ENCODE data around the gene B9D1.

The B9D1 gene

GRCh38 chr17:19362277-19363113 is at the start of gene B9D1:
TSS of gene B9D1 (minus strand) at chr17:19362723. CDS start at chr17:19362569, 154 bp downstream.
- peak; percentile 86 to 91 for DNase-seq (ENCODE audit: low read depth in 2 of 2)

- no peak for DNase-seq (ENCODE audit: low read depth in 2 of 2)
Observed at GRCh38 chr17:19411631-19412030, 49.1 kb upstream of the B9D1 start.

- DNase-seq (ENCODE audit: low read depth in 2 of 2) = no peak
Observed at GRCh38 chr17:19410875-19411620, 48.5 kb upstream of the B9D1 start, which contains the start of gene RNF112. TSS of gene RNF112 (plus strand) at chr17:19411232. CDS start at chr17:19411409, 177 bp downstream.

- DNase-seq (ENCODE audit: low read depth in 2 of 2) = no peak
Observed at GRCh38 chr17:19410091-19410490, 47.6 kb upstream of the B9D1 start.

- peak in 1 of 2 donors; percentile 9 for DNase-seq (ENCODE audit: low read depth in 2 of 2)
Observed at GRCh38 chr17:19409509-19409908, 47.0 kb upstream of the B9D1 start.

- DNase-seq (ENCODE audit: low read depth in 2 of 2) = no peak
Observed at GRCh38 chr17:19409066-19409465, 46.5 kb upstream of the B9D1 start.

GRCh38 chr17:19408346-19408710 is 45.8 kb upstream of the B9D1 start:
- DNase-seq (ENCODE audit: low read depth in 2 of 2) = no peak

- no peak for DNase-seq (ENCODE audit: low read depth in 2 of 2)
Observed at GRCh38 chr17:19407601-19408345, 45.2 kb upstream of the B9D1 start.

- no peak for DNase-seq (ENCODE audit: low read depth in 2 of 2)
Observed at GRCh38 chr17:19405114-19405513, 42.6 kb upstream of the B9D1 start.

- no peak for DNase-seq (ENCODE audit: low read depth in 2 of 2)
Observed at GRCh38 chr17:19404264-19404663, 41.7 kb upstream of the B9D1 start.

- no peak for DNase-seq (ENCODE audit: low read depth in 2 of 2)
Observed at GRCh38 chr17:19403021-19403420, 40.5 kb upstream of the B9D1 start.

GRCh38 chr17:19402171-19402570 is 39.6 kb upstream of the B9D1 start:
- DNase-seq (ENCODE audit: low read depth in 2 of 2) = no peak

GRCh38 chr17:19401321-19402010 is 38.9 kb upstream of the B9D1 start:
- DNase-seq (ENCODE audit: low read depth in 2 of 2) = no peak

GRCh38 chr17:19399750-19400450 is 37.4 kb upstream of the B9D1 start:
- no peak for DNase-seq (ENCODE audit: low read depth in 2 of 2)

GRCh38 chr17:19398301-19399181 is 36.0 kb upstream of the B9D1 start:
- no peak for DNase-seq (ENCODE audit: low read depth in 2 of 2)

GRCh38 chr17:19397556-19398041 is 35.1 kb upstream of the B9D1 start:
- DNase-seq (ENCODE audit: low read depth in 2 of 2) = no peak

- DNase-seq (ENCODE audit: low read depth in 2 of 2) = no peak
Observed at GRCh38 chr17:19392303-19392702, 29.8 kb upstream of the B9D1 start.

- DNase-seq (ENCODE audit: low read depth in 2 of 2) = no peak
Observed at GRCh38 chr17:19391432-19391831, 28.9 kb upstream of the B9D1 start.

- DNase-seq (ENCODE audit: low read depth in 2 of 2) = no peak
Observed at GRCh38 chr17:19390951-19391350, 28.4 kb upstream of the B9D1 start.

All from stimulated activated CD4-positive, alpha-beta T cell treated with anti-CD3 and anti-CD28 coated beads, Interleukin-4, amount 100 ng/mL, for 48 hours (primary cell).